Measurements from ENCODE around the gene TNNT3. TPM values are rescaled to one million over a fixed set of nuclear protein-coding genes. Genes with fewer than 3 reads are reported as not detected.

The TNNT3 gene
- total RNA-seq, 1 experiment from 2014 or later, result not detected

DNA sequence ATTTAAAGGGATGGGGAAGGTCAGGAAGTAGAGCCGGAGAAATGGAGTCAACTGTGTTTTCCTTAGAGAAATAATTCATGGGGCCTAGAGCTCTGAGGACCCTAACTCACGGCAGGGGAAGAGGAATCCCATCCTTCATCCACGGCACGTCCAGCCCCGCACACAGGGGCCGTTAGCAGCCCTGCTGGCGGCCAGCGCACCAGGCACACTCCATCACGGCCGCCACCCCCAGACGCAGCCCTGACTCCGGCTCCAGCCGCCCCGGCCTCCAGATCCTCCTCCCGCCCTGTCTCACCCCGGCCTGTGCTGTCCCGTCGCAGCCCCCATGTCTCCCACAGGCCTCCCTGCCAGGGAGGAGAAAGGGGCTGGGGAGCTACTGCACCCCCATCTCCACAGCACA, 38.9 kb downstream of the TNNT3 start:
- Histone ChIP-seq H3K23ac (ENCODE audit: insufficient read length, low read depth, low read length) (no peak overlapping the region), H3K9ac (ENCODE audit: extremely low read depth, insufficient read length, low read length) (no peak overlapping the region), H2BK5ac (ENCODE audit: insufficient read length, low read length) (no peak overlapping the region), H3K4ac (ENCODE audit: low read depth, low read length) (no peak overlapping the region), H2BK12ac (ENCODE audit: insufficient read length, low read depth, low read length) (no peak overlapping the region), H2BK15ac (ENCODE audit: low read depth, low read length) (no peak overlapping the region), H3K4me2 (ENCODE audit: insufficient read depth, insufficient read length, low read length) (no peak overlapping the region), H2AK5ac (ENCODE audit: insufficient read length, low read length) (no peak overlapping the region), H3K79me2 (ENCODE audit: insufficient read depth, low read length) (no peaks in the 10 kb centered on the region), H3K27me3 (ENCODE audit: insufficient read depth, low read length) (no peaks in the 10 kb centered on the region), H4K20me1 (ENCODE audit: control insufficient read depth, insufficient read depth, insufficient read length) (no peaks in the 10 kb centered on the region), H4K91ac (ENCODE audit: insufficient read length, low read depth, low read length) (no peak overlapping the region), H3K23me2 (ENCODE audit: insufficient read length, low read depth, low read length, poor library complexity, severe bottlenecking) (no peaks in the 10 kb centered on the region), H4K5ac (ENCODE audit: insufficient read length, low read depth, low read length) (no peak overlapping the region), H3K27ac (ENCODE audit: insufficient read length, low read depth, low read length) (no peak overlapping the region), H3K56ac (ENCODE audit: insufficient read length, low read depth, low read length) (no peak overlapping the region), H3K4me1 (ENCODE audit: insufficient read depth, low read length) (no peaks in the 10 kb centered on the region), H2BK120ac (ENCODE audit: low read depth, low read length, poor library complexity, severe bottlenecking) (no peak overlapping the region), H3T11ph (ENCODE audit: low read length) (no peak overlapping the region), H3K9me3 (ENCODE audit: control insufficient read depth, low read depth, low read length) (no peaks in the 10 kb centered on the region), H2AFZ (ENCODE audit: low read length) (no peak overlapping the region), H4K8ac (replicated peaks; ENCODE audit: insufficient read length, low read depth, low read length) (no peak overlapping the region), H3K14ac (ENCODE audit: insufficient read depth, low read length) (no peak overlapping the region), H3K18ac (ENCODE audit: insufficient read length, low read depth, low read length) (no peak overlapping the region), H3K79me1 (ENCODE audit: insufficient read depth, low read depth, low read length, poor library complexity, severe bottlenecking) (no peaks in the 10 kb centered on the region), H2BK20ac (ENCODE audit: low read depth, low read length, poor library complexity, severe bottlenecking) (no peak overlapping the region)
- no peaks in the 10 kb centered on the region for H3K4me1 Mint-ChIP-seq
- no CpG with 5 or more reads among the region's 18 CpGs for WGBS (ENCODE audit: extremely low coverage, insufficient read length, low lambda C conversion rate)
- TF ChIP-seq, protein P1, sequence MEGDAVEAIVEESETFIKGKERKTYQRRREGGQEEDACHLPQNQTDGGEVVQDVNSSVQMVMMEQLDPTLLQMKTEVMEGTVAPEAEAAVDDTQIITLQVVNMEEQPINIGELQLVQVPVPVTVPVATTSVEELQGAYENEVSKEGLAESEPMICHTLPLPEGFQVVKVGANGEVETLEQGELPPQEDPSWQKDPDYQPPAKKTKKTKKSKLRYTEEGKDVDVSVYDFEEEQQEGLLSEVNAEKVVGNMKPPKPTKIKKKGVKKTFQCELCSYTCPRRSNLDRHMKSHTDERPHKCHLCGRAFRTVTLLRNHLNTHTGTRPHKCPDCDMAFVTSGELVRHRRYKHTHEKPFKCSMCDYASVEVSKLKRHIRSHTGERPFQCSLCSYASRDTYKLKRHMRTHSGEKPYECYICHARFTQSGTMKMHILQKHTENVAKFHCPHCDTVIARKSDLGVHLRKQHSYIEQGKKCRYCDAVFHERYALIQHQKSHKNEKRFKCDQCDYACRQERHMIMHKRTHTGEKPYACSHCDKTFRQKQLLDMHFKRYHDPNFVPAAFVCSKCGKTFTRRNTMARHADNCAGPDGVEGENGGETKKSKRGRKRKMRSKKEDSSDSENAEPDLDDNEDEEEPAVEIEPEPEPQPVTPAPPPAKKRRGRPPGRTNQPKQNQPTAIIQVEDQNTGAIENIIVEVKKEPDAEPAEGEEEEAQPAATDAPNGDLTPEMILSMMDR (conservative IDR thresholded peaks at IDR 0.05), result no peak
- DNase-seq, result no peak
- no peaks in the 10 kb centered on the region for H3K36me3 Mint-ChIP-seq (ENCODE audit: insufficient read depth in 1 of 3, low read depth in 3 of 3)
- no peak overlapping the region for H3K4me3 Mint-ChIP-seq
- no peaks in the 10 kb centered on the region for H3K27me3 Mint-ChIP-seq (ENCODE audit: low read depth)
- no peak overlapping the region for H3K27ac Mint-ChIP-seq
- H3K9me3 Mint-ChIP-seq, result no peaks in the 10 kb centered on the region
